NCI-H774 (cell line): ENCODE measurements around the gene POM121C.
"Not testable (repeated sequence)": the region's sequence is repeated elsewhere in the genome, so short reads cannot be mapped to it uniquely, and the experiment has no call there.

Source experiments
- DNase-seq: peaks from one replicate; lab custom pipeline; 2025; lab: John Stamatoyannopoulos, UW

The POM121C gene

DNA sequence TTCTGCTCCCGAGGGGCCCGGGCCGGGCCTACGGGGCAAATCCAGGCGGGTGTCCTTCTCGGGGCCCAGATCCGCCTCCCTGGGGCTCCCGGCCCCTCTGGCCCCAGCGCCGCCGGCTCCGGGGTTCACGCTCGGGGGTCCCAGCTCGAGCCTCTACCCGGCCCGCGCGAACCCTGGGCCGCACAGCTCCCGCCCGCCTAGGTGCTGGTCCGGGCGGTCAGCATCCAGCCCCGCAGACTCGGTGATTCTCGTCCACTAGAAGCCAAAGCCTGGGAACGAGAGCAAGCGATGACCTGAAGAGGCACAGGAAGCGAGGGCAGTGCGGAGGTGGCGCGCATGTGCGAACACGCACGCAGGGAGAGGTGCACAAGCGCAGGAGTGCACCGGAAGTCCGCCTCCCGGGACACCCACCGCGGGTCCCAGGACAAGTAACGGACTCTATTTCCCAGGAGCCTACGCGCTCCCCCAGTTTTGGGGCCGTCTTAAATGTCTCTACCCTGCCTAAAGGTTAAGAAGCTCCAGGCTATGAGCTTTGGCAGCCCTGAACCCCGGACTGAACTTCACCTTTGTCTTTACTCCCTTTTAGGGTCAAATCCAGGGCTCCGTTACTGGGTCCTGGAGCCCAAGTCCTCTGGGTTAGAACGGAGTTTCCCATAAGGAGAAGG lies at the start of gene POM121C:
TSS of gene POM121C (minus strand) at position 321 of the 665 bp plus-strand sequence. CDS start 44,803 bp downstream, outside the sequence.
- DNase-seq, result peak; percentile 78

GRCh38 chr7:75534727-75535307 lies 48.7 kb upstream of the POM121C start:
- DNase-seq, result no peak

- DNase-seq, result no peak
Measured at GRCh38 chr7:75533926-75534325, 47.8 kb upstream of the POM121C start.

GRCh38 chr7:75532639-75533038 lies 46.5 kb upstream of the POM121C start:
- DNase-seq, result no peak

DNA sequence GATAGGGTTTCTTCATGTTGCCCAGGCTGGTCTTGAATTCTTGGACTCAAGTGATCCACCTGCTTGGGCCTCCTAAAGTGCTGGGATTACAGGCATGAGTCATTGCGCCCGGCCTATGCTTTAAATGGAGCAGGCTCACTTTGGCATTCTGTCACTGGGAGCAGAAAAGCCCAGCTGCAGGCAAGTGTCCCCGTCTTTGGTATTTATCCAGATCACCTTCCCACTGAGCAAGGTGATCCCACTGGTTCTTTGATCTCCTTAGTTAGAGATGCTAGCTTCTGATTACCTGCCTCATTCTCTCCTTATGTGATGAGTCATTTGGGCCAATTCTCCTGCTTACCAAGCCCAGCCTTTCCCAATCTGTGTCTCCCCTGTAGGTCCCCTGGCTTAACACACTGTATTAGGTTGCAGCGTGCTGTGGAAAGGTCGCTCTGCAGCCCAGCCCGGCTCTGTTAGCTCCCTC lies 45.3 kb upstream of the POM121C start:
- no peak for DNase-seq

- not testable (repeated sequence) for DNase-seq
Measured at GRCh38 chr7:75527224-75527722, 41.2 kb upstream of the POM121C start.

- not testable (repeated sequence) for DNase-seq
Measured at GRCh38 chr7:75521727-75522126, 35.6 kb upstream of the POM121C start.

DNA sequence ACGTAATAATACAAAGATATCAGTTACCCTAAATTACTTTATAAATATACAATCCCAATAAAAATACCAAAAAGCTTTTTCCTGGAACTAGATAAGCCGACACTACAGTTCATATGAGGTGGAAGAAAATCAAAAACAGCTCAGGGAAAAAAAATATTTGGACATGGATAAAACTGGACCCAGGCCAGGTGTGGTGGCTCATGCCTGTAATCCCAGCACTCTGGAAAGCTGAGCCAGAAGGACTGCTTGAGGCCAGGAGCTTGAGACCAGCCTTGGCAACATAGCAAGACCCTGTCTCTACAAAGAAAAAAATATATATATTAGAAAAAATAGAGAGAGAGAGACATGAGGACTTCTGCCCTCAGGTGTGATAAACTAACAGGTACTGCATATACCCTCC lies 32.7 kb upstream of the POM121C start:
- DNase-seq, result not testable (repeated sequence)

DNA sequence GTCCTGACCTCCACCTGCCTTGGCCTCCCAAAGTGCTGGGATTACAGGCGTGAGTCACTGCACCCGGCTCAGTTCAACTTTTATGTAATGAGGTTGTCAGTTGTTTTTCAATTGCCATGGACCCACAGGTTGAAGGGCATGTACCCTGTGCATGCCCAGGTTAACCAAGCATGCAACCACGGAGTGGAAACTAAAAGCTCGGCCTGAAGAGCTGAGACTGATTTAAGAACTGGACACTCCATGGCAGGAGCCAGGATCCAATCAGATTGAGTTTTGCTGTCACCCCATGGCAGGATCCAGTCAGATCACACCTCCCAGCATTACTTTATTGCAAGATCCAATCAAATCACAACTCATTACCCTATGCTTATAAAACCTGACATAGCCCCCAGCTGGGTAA lies 22.9 kb upstream of the POM121C start:
- not testable (repeated sequence) for DNase-seq

- DNase-seq, result not testable (repeated sequence)
Measured at GRCh38 chr7:75492020-75492419, 5.9 kb upstream of the POM121C start, which contains the start of gene SPDYE5. Gene SPDYE5, plus strand, starts transcription at chr7:75492320. Its CDS starts 1,728 bp downstream, at chr7:75494048.

DNA sequence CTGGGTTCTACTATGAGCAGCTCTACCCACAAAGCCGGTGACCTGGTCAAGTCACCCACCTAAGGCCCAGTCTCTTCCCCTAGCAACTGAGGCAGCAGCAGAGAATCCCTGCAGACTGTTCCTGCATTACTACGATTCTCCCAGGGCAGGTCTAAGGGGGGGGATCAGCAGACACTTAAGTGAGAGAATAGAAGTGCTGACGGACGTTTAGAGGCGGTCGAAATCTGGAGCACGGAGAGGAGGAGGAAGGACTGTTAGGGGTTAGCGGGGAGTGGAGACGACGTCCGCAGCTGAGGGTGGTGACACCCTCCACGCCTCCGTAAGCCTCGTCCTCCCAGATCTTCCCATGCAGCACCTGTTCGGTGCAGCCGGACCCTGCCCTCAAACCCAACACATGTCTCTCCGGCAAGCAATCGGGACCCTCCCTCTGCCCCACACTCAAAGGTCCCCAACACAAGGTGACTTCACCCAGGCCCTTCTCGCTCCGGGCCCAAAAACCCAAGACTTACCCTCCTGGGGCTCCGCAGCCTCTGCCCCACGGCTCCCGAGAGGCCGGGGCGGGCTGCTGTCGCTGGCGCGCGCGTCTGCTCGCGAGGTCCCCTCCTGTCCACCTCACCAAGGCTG lies 632 bp downstream of the POM121C start:
- not testable (repeated sequence) for DNase-seq

- not testable (repeated sequence) for DNase-seq
Measured at GRCh38 chr7:75480313-75480712, 5.8 kb downstream of the POM121C start.

GRCh38 chr7:75477457-75477856 lies 8.6 kb downstream of the POM121C start:
- DNase-seq, result not testable (repeated sequence)

DNA sequence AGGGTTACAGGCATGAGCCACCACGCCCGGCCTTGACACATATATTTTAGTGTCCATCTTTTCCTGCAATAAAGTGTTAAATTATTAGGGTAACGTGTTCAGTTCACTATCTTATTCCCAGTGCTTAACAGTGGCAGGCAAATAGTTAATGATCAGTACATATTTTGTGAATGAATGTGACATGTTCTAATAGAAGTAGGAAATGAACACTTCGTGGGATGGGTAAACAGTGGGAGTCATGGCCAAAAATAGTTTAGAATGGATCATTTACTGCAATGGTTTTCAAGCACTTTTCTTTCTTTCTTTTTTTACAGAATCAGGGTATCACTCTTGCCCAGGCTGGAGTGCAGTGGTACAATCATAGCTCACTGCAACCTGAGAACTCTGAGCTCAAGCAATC lies 15.9 kb downstream of the POM121C start:
- DNase-seq, result not testable (repeated sequence)

DNA sequence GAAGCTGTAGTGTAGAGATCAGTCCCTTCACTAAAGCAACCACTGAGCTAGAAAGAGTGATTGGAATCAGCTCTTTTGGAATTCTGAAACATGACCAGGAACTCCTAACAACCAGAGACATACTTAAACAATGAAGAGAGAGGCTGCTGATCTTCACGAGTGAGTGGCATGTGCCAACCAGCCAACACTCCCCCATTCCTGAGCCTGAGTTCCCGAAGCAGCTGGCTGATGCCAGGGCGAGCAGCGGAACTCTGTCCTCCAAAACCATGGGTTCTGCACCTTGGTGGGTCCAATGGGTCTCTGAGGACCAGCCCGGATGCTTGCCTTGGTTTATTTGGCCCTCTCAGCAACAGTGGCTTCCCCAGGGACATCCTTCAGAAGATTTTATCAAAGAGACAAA lies 25.6 kb downstream of the POM121C start:
- not testable (repeated sequence) for DNase-seq

DNA sequence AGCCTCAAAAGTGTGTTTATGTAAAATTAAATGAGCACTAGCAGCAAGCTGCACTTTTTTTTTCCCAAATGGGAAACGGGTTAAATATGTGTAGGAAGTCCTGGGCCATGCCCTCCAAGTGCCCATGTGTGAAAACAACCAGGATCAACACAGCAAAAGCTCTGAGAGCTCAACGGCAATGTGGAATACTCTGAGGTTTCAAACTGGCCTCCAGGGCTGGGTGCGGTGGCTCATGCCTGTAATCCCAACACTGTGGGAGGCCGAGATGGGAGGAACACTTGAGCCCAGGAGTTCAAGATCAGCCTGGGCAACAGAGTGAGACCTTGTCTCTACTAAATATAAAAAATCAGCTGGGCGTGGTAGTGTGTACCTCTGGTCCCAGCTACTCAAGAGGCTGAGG lies 28.1 kb downstream of the POM121C start:
- DNase-seq, result not testable (repeated sequence)

- not testable (repeated sequence) for DNase-seq
Measured at GRCh38 chr7:75456403-75456802, 29.7 kb downstream of the POM121C start.

- not testable (repeated sequence) for DNase-seq
Measured at GRCh38 chr7:75452494-75452955, 33.6 kb downstream of the POM121C start.

DNA sequence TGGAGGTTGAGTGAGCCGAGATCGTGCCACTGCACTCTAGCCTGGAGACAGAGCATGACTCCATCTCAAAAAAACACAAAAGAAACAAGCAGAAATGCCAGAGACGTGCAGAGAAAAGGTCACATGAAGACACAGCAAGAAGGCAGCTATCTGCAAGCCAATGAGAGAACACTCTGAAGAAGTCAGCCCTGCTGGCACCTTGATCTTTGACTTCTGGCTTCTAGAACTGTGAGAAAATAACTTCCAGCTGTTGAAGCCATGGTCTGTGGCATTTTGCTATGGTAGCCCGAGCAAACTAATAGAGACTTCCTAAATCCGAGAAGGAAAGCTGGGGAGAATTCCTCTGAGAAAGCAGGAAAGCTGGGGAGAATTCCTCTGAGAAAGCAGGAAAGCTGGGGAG lies 36.2 kb downstream of the POM121C start:
- DNase-seq, result not testable (repeated sequence)

DNA sequence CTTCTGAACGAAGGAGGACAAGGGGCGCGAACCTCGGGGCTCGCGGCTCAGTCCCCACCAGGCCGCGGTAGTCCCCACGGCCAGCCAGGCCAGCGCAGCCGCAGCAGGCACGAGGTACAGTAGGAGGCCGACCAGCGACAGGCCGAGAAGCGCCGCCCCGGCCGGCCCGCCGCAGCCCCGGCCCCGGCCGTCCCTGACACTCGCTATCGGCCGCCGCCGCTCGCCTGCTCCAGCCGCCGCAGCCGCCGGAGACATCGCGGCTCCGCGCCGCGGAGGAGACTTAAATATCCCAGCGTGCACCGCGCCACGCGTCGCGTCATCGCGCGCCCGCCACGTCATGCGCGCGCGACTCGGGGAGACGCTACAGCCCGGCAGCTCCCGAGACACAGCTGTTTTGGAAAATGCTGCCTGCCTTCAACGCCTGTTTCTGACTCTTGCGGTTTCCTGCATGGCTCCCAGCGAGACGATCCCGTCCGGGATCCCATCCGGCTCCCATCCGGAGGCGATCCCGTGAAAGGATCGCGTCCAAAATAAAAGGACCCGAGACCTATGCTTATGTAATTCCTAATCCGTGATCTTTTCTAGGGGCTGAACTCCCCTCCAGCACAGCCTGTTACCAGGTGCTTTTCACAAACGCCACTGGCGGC lies 43.5 kb downstream of the POM121C start:
- not testable (repeated sequence) for DNase-seq

- not testable (repeated sequence) for DNase-seq
Measured at GRCh38 chr7:75442101-75442464, 44.0 kb downstream of the POM121C start.

GRCh38 chr7:75439000-75439399 lies 47.1 kb downstream of the POM121C start:
- DNase-seq, result not testable (repeated sequence)
